SK-N-SH treated with all-trans-retinoic acid at 6 μM for 48 hours (cell line): Measurements from ENCODE around the gene IFI27L1.

Experiments used
- ARNTL ChIP-seq: fragments of 450-650 bp; formaldehyde crosslinking; IDR thresholded peaks from 2 replicates; pipeline ENCODE4 v1.5.0; 2020; ENCODE audit warnings: low read depth, mild to moderate bottlenecking, moderate library complexity, borderline replicate concordance
- OSR1 ChIP-seq: fragments of 250-450 bp; sonication (Bioruptor Pico); IDR thresholded peaks from 2 replicates; pipeline ENCODE4 v1.8.0; 2022; ENCODE audit warnings: moderate library complexity, mild to moderate bottlenecking, inconsistent platforms

DNA sequence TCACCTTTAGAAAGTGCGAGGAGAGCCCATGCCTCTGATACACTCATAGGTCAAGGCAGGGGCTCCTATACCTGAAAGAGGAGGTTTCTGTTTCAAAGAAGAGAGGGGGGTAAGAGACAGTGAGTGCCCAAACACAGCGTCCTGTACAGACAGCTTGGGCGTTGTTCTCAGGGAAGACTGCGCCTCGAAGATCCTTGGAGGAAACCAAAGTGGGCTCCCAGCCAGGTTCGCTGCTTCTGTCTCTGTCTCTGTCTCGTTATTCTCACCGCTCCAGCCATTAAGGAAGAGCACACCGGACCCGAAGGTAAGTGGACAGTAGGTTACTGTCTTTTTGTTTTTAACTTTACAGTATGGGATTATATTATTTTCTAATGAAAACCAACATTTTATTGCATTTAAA lies 23.6 kb downstream of the IFI27L1 start:
- TF ChIP-seq ARNTL (CRISPR knock-in tag) = no peak
- no peak for TF ChIP-seq OSR1 (CRISPR knock-in tag)
